ENCODE measurements around the gene NLRC5. TPM values are rescaled to one million over a fixed set of nuclear protein-coding genes. Genes with fewer than 3 reads are reported as not detected.
"Not testable (repeated sequence)": the region's sequence is repeated elsewhere in the genome, so short reads cannot be mapped to it uniquely, and the experiment has no call there.

The NLRC5 gene
- total RNA-seq, 4 donors from 2014 or later: 47.6 to 314 (median 80.8) TPM

DNA sequence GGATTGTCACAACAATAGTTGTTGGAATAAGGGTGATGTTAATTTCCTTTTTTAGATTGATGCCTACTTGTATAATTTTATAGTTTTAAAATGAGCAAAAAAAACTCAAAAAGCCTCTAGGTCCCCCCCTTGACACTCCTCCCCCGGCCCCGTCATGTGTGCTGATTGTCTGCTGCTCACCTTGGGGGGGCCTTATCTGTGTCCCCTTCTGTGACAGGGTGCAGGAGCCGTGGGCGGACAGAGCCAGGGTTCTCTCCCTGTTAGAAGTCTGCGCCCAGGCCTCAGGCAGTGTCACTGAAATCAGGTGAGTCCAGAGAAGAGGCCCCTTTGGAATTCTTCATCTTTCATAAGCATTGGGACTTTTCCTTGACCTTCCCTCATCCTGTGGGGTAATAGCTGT, 75.6 kb downstream of the NLRC5 start:
- Histone ChIP-seq H3K36me3 (peaks cover 0 to 18% (median 0%) of the 10 kb centered on the region in 3 donors), H3K4me1 (no peaks in the 10 kb centered on the region), H3K4me3 (no peak overlapping the region), H3K27me3 (no peaks in the 10 kb centered on the region), H3K27ac (no peak overlapping the region), H3K9me3 (no peaks in the 10 kb centered on the region)
- TF ChIP-seq POLR2A (IDR thresholded peaks at IDR 0.05) (no peak), CTCF (IDR thresholded peaks at IDR 0.05) (no peak)
- DNase-seq: no peak

DNA sequence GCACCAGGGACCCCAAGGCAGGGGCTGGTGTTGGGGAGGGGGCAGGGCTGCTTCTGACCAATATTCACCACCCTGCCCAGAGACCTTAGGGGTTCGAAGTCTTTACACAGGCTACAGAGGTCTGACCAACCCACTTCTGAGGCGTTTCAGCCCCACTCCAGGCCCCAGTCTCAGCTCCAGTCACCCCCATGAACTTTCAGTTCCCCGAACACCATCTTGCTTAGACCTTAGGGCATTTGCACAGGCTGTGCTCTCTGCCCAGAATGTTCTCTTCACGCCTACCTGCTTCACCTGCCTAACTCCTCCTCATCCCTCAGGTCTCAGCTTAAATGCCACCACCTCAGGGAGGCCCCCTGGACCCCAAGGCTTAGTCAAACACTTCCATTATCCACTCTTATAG, 77.3 kb downstream of the NLRC5 start:
- no peak overlapping the region for H3K27ac ChIP-seq
- no peak for TF ChIP-seq CTCF (IDR thresholded peaks at IDR 0.05)
- TF ChIP-seq POLR2A (IDR thresholded peaks at IDR 0.05): no peak
- no peaks in the 10 kb centered on the region for H3K9me3 ChIP-seq
- no peaks in the 10 kb centered on the region for H3K4me1 ChIP-seq
- no peak for DNase-seq
- H3K36me3 ChIP-seq: peaks cover 0 to 11% (median 0%) of the 10 kb centered on the region in 3 donors
- H3K4me3 ChIP-seq: no peak overlapping the region
- H3K27me3 ChIP-seq: no peaks in the 10 kb centered on the region

GRCh38 chr16:57067347-57067746, 78.0 kb downstream of the NLRC5 start:
- Histone ChIP-seq H3K27ac (no peak overlapping the region), H3K4me3 (no peak overlapping the region), H3K4me1 (no peaks in the 10 kb centered on the region), H3K36me3 (peaks cover 0 to 15% (median 0%) of the 10 kb centered on the region in 3 donors), H3K27me3 (no peaks in the 10 kb centered on the region), H3K9me3 (no peaks in the 10 kb centered on the region)
- DNase-seq: no peak
- TF ChIP-seq CTCF (IDR thresholded peaks at IDR 0.05) (no peak), POLR2A (IDR thresholded peaks at IDR 0.05) (no peak)

DNA sequence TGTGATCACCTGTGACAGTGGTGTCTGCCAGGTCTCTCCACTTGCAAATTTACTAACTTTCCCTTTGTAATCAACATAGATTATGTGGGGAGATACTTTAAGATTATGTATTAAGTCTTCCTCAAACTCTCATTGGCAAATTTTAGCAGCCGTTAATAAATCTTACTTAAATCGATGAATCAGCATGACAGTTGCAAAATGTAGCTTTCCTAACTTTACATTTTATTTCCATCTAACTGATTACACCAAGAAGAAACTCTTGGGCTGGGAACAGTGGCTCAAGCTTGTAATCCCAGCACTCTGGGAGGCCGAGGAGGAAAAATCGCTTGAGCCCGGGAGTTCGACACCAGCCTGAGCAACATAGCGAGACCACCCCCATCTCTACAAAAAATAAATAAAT, 79.7 kb downstream of the NLRC5 start:
- Histone ChIP-seq H3K36me3 (peaks cover 0 to 18% (median 0%) of the 10 kb centered on the region in 3 donors), H3K27me3 (no peaks in the 10 kb centered on the region), H3K27ac (no peak overlapping the region), H3K9me3 (no peaks in the 10 kb centered on the region), H3K4me1 (no peaks in the 10 kb centered on the region), H3K4me3 (no peak overlapping the region)
- DNase-seq: no peak
- TF ChIP-seq POLR2A (IDR thresholded peaks at IDR 0.05): no peak

GRCh38 chr16:57069635-57070370, 80.4 kb downstream of the NLRC5 start:
- Histone ChIP-seq H3K4me3 (no peak overlapping the region), H3K9me3 (no peaks in the 10 kb centered on the region), H3K27ac (no peak overlapping the region), H3K4me1 (no peaks in the 10 kb centered on the region), H3K27me3 (no peaks in the 10 kb centered on the region), H3K36me3 (peaks cover 0 to 24% (median 0%) of the 10 kb centered on the region in 3 donors)
- DNase-seq: no peak
- TF ChIP-seq CTCF (IDR thresholded peaks at IDR 0.05): no peak
- TF ChIP-seq POLR2A (IDR thresholded peaks at IDR 0.05): no peak

GRCh38 chr16:57070424-57070823, 81.1 kb downstream of the NLRC5 start:
- DNase-seq: no peak
- no peaks in the 10 kb centered on the region for H3K27me3 ChIP-seq
- no peak overlapping the region for H3K27ac ChIP-seq
- no peaks in the 10 kb centered on the region for H3K9me3 ChIP-seq
- H3K36me3 ChIP-seq: peaks cover 0 to 24% (median 0%) of the 10 kb centered on the region in 3 donors
- no peak overlapping the region for H3K4me3 ChIP-seq
- H3K4me1 ChIP-seq: no peaks in the 10 kb centered on the region
- TF ChIP-seq CTCF (IDR thresholded peaks at IDR 0.05): no peak
- no peak for TF ChIP-seq POLR2A (IDR thresholded peaks at IDR 0.05)

- H3K9me3 ChIP-seq, H3K4me3 ChIP-seq, H3K27me3 ChIP-seq, H3K4me1 ChIP-seq, DNase-seq, H3K27ac ChIP-seq: not testable (repeated sequence)
- peaks cover 0 to 28% (median 0%) of the 10 kb centered on the region in 3 donors for H3K36me3 ChIP-seq
Measured at GRCh38 chr16:57071081-57071732, 81.8 kb downstream of the NLRC5 start.

All from Peyer's patch (tissue), 4 donors.